Measurements from ENCODE around the gene IER5.

IER5 gene

GRCh38 chr1:181077576-181078242 is 10.8 kb upstream of the IER5 start:
- peak; percentile 26 for DNase-seq

- DNase-seq, result no peak
Measured at GRCh38 chr1:181079382-181079781, 9.1 kb upstream of the IER5 start.

GRCh38 chr1:181079920-181080319 is 8.6 kb upstream of the IER5 start:
- DNase-seq, result no peak

GRCh38 chr1:181080556-181080955 is 7.9 kb upstream of the IER5 start:
- DNase-seq, result no peak

- no peak for DNase-seq
Measured at GRCh38 chr1:181081395-181081794, 7.1 kb upstream of the IER5 start.

GRCh38 chr1:181083842-181084605 is 4.5 kb upstream of the IER5 start:
- DNase-seq, result peak; percentile 62

- no peak for DNase-seq
Measured at GRCh38 chr1:181084606-181084969, 3.9 kb upstream of the IER5 start.

- DNase-seq, result no peak
Measured at GRCh38 chr1:181086091-181086490, 2.4 kb upstream of the IER5 start.

- no peak for DNase-seq
Measured at GRCh38 chr1:181086926-181087325, 1.6 kb upstream of the IER5 start.

- DNase-seq, result no peak
Measured at GRCh38 chr1:181087400-181087901, 1.0 kb upstream of the IER5 start.

GRCh38 chr1:181089017-181089675 is 646 bp downstream of the IER5 start:
- no peak for DNase-seq

- peak; percentile 20 for DNase-seq
Measured at GRCh38 chr1:181089676-181090544, 1.4 kb downstream of the IER5 start.

- no peak for DNase-seq
Measured at GRCh38 chr1:181090641-181091126, 2.2 kb downstream of the IER5 start.

- no peak for DNase-seq
Measured at GRCh38 chr1:181091309-181092040, 3.0 kb downstream of the IER5 start.

- no peak for DNase-seq
Measured at GRCh38 chr1:181092056-181092455, 3.6 kb downstream of the IER5 start.

GRCh38 chr1:181092883-181093458 is 4.5 kb downstream of the IER5 start:
- no peak for DNase-seq

- DNase-seq, result no peak
Measured at GRCh38 chr1:181094416-181095212, 6.1 kb downstream of the IER5 start.

GRCh38 chr1:181095260-181095659 is 6.8 kb downstream of the IER5 start:
- DNase-seq, result no peak

- DNase-seq, result no peak
Measured at GRCh38 chr1:181095763-181096184, 7.3 kb downstream of the IER5 start.

- DNase-seq, result peak; percentile 20
Measured at GRCh38 chr1:181097242-181097641, 8.7 kb downstream of the IER5 start.
